Smooth muscle cell (in vitro differentiated cells): ENCODE measurements around the gene PPFIBP2. TPM values are rescaled to one million over a fixed set of nuclear protein-coding genes. Genes with fewer than 3 reads are reported as not detected.

Experiments used
- DNase-seq: peaks from one replicate; lab custom pipeline; 2025; ENCODE audit not compliant: unreplicated experiment; lab: John Stamatoyannopoulos, UW
- H2AFZ ChIP-seq: fragments of 200-600 bp; sonication (generic); 2 replicates; pipeline ENCODE4 v1.6.0; 2016; ENCODE audit warnings: antibody characterized with exemption, low read depth, mild to moderate bottlenecking
- H3F3A ChIP-seq: fragments of 200-600 bp; sonication (generic); 2 replicates; pipeline ENCODE4 v1.6.0; 2017; ENCODE audit warnings: antibody characterized with exemption, low read depth
- H3K27ac ChIP-seq: fragments of 200-600 bp; sonication (generic); 2 replicates; pipeline ENCODE4 v1.5.1; 2016; ENCODE audit warnings: low read depth, mild to moderate bottlenecking
- H3K27me3 ChIP-seq: fragments of 200-600 bp; sonication (generic); 2 replicates; pipeline ENCODE4 v1.6.1; 2016; ENCODE audit warnings: low read depth, mild to moderate bottlenecking
- H3K36me3 ChIP-seq: fragments of 200-600 bp; sonication (generic); 2 replicates; pipeline ENCODE4 v1.5.1; 2016; ENCODE audit warnings: low read depth
- H3K4me1 ChIP-seq: fragments of 200-600 bp; sonication (generic); 2 replicates; pipeline ENCODE4 v1.5.1; 2016; ENCODE audit warnings: low read depth
- H3K4me2 ChIP-seq: fragments of 200-600 bp; sonication (generic); 2 replicates; pipeline ENCODE4 v1.6.0; 2016; ENCODE audit warnings: mild to moderate bottlenecking
- H3K4me3 ChIP-seq: fragments of 200-600 bp; sonication (generic); 2 replicates; pipeline ENCODE4 v1.5.1; 2016; ENCODE audit warnings: mild to moderate bottlenecking
- H3K79me2 ChIP-seq: fragments of 200-600 bp; sonication (generic); 2 replicates; pipeline ENCODE4 v1.6.0; 2016; ENCODE audit warnings: low read depth, mild to moderate bottlenecking
- H3K9ac ChIP-seq: fragments of 200-600 bp; sonication (generic); 2 replicates; pipeline ENCODE4 v1.6.0; 2016; ENCODE audit warnings: low read depth
- H3K9me3 ChIP-seq: fragments of 200-600 bp; sonication (generic); replicated peaks from 2 replicates; pipeline ENCODE4 v1.5.1; 2016; ENCODE audit warnings: low read depth
- H4K20me1 ChIP-seq: fragments of 200-600 bp; sonication (generic); 2 replicates; pipeline ENCODE4 v1.6.0; 2016; ENCODE audit warnings: low read depth
- WGBS: methylation state at CpG from one replicate; pipeline ENCODE4 v1.1.7; 2016; ENCODE audit warnings: low lambda C conversion rate; 5-methylcytosine and 5-hydroxymethylcytosine counted together
- polyA plus RNA-seq: library from polyadenylated mRNA; unstranded; fragments of >200 nt; fragmentation: Nextera tagmentation; extraction: Ambion mirVana; gene quantifications from 2 replicates; pipeline ENCODE4 v1.2.1, GENCODE V29; 2016
- total RNA-seq: library from RNA; depleted of rRNA; stranded (reverse); fragments of >200 nt; gene quantifications from 2 replicates; pipeline ENCODE4 v1.2.3, GENCODE V29; 2014
- TF ChIP-seq, protein P1 (sequence below): fragments of 200-600 bp; sonication (generic); IDR thresholded peaks from 2 replicates; pipeline ENCODE4 v1.5.1; 2017; ENCODE audit warnings: borderline replicate concordance, mild to moderate bottlenecking, antibody characterized with exemption; ENCODE audit not compliant: insufficient read depth, poor library complexity, severe bottlenecking

PPFIBP2 gene
- total and polyA plus RNA-seq, 2 experiments from 2014 or later: 9.8 to 20.2 TPM

DNA sequence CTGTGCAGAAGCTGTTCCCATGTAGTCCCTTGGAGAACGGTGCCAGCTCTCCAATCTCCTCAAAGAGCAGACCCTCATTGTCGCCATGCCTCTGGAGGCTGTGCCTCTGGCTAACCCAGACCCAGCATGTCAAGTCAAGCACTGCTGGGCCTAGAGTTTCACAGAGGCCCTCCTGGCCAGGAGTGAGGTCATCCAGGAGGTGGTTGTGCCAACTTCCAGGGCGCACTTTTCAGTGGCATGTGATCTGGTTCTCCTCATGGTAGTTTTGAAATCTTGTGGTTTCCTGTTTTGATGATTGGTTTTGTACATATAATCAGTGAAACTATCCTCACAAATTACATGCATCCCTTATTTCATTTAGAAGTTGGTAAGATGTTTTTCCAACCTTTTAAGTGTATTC lies 78.9 kb downstream of the PPFIBP2 start:
- TF ChIP-seq, protein P1, sequence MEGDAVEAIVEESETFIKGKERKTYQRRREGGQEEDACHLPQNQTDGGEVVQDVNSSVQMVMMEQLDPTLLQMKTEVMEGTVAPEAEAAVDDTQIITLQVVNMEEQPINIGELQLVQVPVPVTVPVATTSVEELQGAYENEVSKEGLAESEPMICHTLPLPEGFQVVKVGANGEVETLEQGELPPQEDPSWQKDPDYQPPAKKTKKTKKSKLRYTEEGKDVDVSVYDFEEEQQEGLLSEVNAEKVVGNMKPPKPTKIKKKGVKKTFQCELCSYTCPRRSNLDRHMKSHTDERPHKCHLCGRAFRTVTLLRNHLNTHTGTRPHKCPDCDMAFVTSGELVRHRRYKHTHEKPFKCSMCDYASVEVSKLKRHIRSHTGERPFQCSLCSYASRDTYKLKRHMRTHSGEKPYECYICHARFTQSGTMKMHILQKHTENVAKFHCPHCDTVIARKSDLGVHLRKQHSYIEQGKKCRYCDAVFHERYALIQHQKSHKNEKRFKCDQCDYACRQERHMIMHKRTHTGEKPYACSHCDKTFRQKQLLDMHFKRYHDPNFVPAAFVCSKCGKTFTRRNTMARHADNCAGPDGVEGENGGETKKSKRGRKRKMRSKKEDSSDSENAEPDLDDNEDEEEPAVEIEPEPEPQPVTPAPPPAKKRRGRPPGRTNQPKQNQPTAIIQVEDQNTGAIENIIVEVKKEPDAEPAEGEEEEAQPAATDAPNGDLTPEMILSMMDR: no peak
- no peaks in the 10 kb centered on the region for H4K20me1 ChIP-seq
- H3K27ac ChIP-seq: no peak overlapping the region
- no peaks in the 10 kb centered on the region for H3K27me3 ChIP-seq
- no peak overlapping the region for H3K9ac ChIP-seq
- WGBS: 92% methylated on average over 3 of the region's 3 CpGs
- no peak overlapping the region for H3K4me3 ChIP-seq
- H3K79me2 ChIP-seq: no peaks in the 10 kb centered on the region
- no peaks in the 10 kb centered on the region for H3F3A ChIP-seq
- H2AFZ ChIP-seq: no peak overlapping the region
- H3K9me3 ChIP-seq: no peaks in the 10 kb centered on the region
- H3K4me1 ChIP-seq: peaks cover 35% of the 10 kb centered on the region
- DNase-seq: no peak
- no peaks in the 10 kb centered on the region for H3K36me3 ChIP-seq
- H3K4me2 ChIP-seq: no peak overlapping the region

GRCh38 chr11:7593481-7593880 lies 79.7 kb downstream of the PPFIBP2 start:
- no peak overlapping the region for H3K27ac ChIP-seq
- no peak for DNase-seq
- no peak overlapping the region for H3K4me2 ChIP-seq

DNA sequence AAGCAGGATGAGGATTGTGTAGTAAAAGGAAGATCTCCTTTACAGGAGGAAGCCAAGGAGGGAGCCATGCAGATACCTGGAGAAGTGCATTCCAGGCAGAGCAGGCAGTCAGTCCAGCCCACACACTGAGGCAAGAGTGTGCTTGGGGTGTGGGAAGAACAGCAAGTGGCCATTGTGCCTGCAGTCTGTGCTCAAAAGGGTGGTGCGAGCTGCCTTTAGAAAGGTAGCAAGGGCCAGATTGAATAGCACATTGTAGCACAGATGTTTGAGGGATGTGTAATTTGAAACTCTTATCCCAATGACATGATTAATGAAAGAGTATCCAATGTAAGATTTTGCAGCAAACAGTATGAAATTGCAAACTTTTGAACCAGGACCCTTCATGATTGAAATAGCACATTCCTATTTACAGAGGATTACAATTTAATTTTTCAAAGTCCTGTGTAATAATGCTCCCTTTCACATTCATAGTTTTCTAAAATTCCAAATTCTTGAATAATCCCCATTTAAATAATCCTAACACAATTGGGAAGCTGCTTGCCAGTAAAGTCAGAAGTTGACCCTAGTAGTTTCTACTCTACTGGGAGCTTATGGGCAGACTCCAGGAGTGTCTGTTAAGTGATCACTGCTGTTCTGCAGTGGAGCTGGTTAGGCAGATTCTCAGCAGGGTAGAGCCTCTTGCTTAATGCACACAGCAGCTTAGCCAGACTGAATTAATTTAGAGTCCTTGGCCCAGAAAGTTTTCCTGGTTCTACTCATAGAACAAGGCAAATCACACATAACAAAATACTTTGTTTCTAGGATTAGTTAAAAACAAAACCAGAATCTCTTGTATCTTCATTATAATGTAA lies 81.4 kb downstream of the PPFIBP2 start:
- Histone ChIP-seq H4K20me1 (no peaks in the 10 kb centered on the region), H3K9ac (no peak overlapping the region), H3K79me2 (no peaks in the 10 kb centered on the region), H3K4me1 (peaks cover 37% of the 10 kb centered on the region), H3F3A (peaks cover 7% of the 10 kb centered on the region), H3K27ac (no peak overlapping the region), H3K4me3 (no peak overlapping the region), H2AFZ (no peak overlapping the region), H3K36me3 (no peaks in the 10 kb centered on the region), H3K4me2 (no peak overlapping the region), H3K27me3 (no peaks in the 10 kb centered on the region), H3K9me3 (no peaks in the 10 kb centered on the region)
- TF ChIP-seq, protein P1: no peak
- no peak for DNase-seq
- WGBS: 93% methylated on average over 1 of the region's 1 CpG

More at GRCh38 chr11:7593481-7593880, 79.7 kb downstream of the PPFIBP2 start:
- Histone ChIP-seq H3K4me3 (no peak overlapping the region), H2AFZ (no peak overlapping the region), H4K20me1 (no peaks in the 10 kb centered on the region), H3F3A (no peaks in the 10 kb centered on the region), H3K27me3 (no peaks in the 10 kb centered on the region), H3K36me3 (no peaks in the 10 kb centered on the region), H3K79me2 (no peaks in the 10 kb centered on the region), H3K4me1 (peaks cover 35% of the 10 kb centered on the region), H3K9me3 (no peaks in the 10 kb centered on the region), H3K9ac (no peak overlapping the region)
- WGBS: 51% methylated on average over 3 of the region's 3 CpGs
- TF ChIP-seq, protein P1: no peak
